ENCODE data around the gene SLC52A1. TPM values are rescaled to one million over a fixed set of nuclear protein-coding genes. Genes with fewer than 3 reads are reported as not detected.

Gene SLC52A1
- polyA plus RNA-seq, 3 donors: not detected

DNA sequence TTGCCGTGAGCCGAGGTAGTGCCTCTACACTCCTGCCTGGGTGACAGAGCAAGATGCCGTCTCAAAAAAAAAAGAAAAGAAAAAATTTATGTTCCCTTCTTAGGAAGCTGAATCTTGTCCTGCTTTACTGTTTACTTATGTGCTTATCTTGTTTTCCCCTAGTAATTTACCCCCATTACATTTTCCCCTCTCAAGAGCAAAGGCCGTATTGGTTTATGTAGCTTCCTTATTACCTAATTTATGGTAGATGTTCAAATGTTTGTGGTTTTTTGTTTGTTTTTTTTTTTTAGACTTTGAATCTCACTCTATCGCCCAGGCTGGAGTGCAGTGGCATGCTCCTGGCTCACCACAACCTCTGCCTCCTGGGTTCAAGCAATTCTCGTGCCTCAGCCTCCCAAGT is 10.3 kb upstream of the SLC52A1 start:
- Histone ChIP-seq H3K79me2 (ENCODE audit: insufficient read depth, low read length) (no peaks in the 10 kb centered on the region), H3K9ac (ENCODE audit: insufficient read depth, low read length, poor library complexity, severe bottlenecking) (no peak overlapping the region), H3K4me3 (replicated peaks in 1 of 3; ENCODE audit: low read depth in 2 of 3, low read length in 3 of 3) (no peak overlapping the region), H3K27me3 (ENCODE audit: control insufficient read depth in 2 of 2, insufficient read depth in 2 of 2, low read length in 2 of 2) (no peaks in the 10 kb centered on the region), H4K20me1 (ENCODE audit: insufficient read depth, low read length) (no peaks in the 10 kb centered on the region), H3K27ac (ENCODE audit: low read depth in 1 of 2, low read length in 2 of 2) (no peak overlapping the region), H2AFZ (ENCODE audit: insufficient read depth, low read depth, low read length, poor library complexity, severe bottlenecking) (no peak overlapping the region), H3K4me1 (ENCODE audit: control insufficient read depth in 1 of 2, insufficient read depth in 2 of 2, low read length in 2 of 2) (no peaks in the 10 kb centered on the region), H3K9me3 (replicated peaks in 1 of 2; ENCODE audit: control insufficient read depth in 1 of 2, insufficient read depth in 1 of 2, low read length in 2 of 2) (no peaks in the 10 kb centered on the region), H3K36me3 (replicated peaks in 1 of 2; ENCODE audit: control insufficient read depth in 1 of 2, insufficient read depth in 2 of 2, low read length in 2 of 2) (no peaks in the 10 kb centered on the region), H3K4me2 (replicated peaks; ENCODE audit: extremely low read depth, low read length, poor library complexity, severe bottlenecking) (no peak overlapping the region)
- Mint-ChIP-seq H3K9me3 (peaks cover 0 to 12% (median 5%) of the 10 kb centered on the region in 7 donors), H3K36me3 (no peaks in the 10 kb centered on the region), H3K27ac (no peak overlapping the region), H3K27me3 (ENCODE audit: low read depth in 3 of 3) (peaks cover 3 to 12% (median 10%) of the 10 kb centered on the region in 3 donors), H3K4me3 (no peak overlapping the region), H3K4me1 (peaks cover 4% of the 10 kb centered on the region)
- WGBS (ENCODE audit: insufficient coverage): 54% methylated on average over 4 of the region's 6 CpGs
- TF ChIP-seq, protein P1, sequence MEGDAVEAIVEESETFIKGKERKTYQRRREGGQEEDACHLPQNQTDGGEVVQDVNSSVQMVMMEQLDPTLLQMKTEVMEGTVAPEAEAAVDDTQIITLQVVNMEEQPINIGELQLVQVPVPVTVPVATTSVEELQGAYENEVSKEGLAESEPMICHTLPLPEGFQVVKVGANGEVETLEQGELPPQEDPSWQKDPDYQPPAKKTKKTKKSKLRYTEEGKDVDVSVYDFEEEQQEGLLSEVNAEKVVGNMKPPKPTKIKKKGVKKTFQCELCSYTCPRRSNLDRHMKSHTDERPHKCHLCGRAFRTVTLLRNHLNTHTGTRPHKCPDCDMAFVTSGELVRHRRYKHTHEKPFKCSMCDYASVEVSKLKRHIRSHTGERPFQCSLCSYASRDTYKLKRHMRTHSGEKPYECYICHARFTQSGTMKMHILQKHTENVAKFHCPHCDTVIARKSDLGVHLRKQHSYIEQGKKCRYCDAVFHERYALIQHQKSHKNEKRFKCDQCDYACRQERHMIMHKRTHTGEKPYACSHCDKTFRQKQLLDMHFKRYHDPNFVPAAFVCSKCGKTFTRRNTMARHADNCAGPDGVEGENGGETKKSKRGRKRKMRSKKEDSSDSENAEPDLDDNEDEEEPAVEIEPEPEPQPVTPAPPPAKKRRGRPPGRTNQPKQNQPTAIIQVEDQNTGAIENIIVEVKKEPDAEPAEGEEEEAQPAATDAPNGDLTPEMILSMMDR (IDR thresholded peaks at IDR 0.05): no peak
- DNase-seq: no peak
- intact Hi-C loops (cut with micrococcal nuclease): no loop called here

DNA sequence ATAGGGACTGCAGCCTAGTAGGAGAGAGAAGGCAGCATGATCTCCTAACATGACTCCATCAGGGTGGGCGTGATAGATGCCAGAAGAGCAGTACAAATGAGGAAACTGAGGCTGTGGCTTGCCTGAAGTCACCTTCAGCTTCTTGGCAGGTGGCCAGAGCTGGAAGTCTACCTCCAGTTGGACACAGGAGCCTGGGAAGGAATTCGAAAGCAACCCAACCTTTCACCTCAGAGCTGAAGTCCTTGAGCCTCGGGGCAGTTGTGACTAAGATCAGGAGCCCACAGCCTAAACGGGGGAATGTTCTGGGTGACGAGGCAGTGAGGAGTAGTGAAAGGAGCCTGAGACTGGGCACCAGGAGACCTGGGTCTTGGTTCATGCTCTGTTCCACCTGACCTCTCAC is 9.4 kb upstream of the SLC52A1 start:
- H3K4me2 ChIP-seq (replicated peaks; ENCODE audit: extremely low read depth, low read length, poor library complexity, severe bottlenecking): no peak overlapping the region
- H3K9me3 ChIP-seq (replicated peaks in 1 of 2; ENCODE audit: control insufficient read depth in 1 of 2, insufficient read depth in 1 of 2, low read length in 2 of 2): no peaks in the 10 kb centered on the region
- no peak overlapping the region for H3K27ac Mint-ChIP-seq
- H3K36me3 Mint-ChIP-seq: no peaks in the 10 kb centered on the region
- no peak overlapping the region for H3K27ac ChIP-seq (ENCODE audit: low read depth in 1 of 2, low read length in 2 of 2)
- TF ChIP-seq, protein P1 (IDR thresholded peaks at IDR 0.05): no peak
- 100% methylated on average over 1 of the region's 5 CpGs for WGBS (ENCODE audit: insufficient coverage)
- intact Hi-C loops (cut with micrococcal nuclease): no loop called here
- H3K9me3 Mint-ChIP-seq: peaks cover 0 to 14% (median 9%) of the 10 kb centered on the region in 7 donors
- H3K4me1 Mint-ChIP-seq: peaks cover 4% of the 10 kb centered on the region
- no peak overlapping the region for H2AFZ ChIP-seq (ENCODE audit: insufficient read depth, low read depth, low read length, poor library complexity, severe bottlenecking)
- H3K4me3 Mint-ChIP-seq: no peak overlapping the region
- peaks cover 3 to 12% (median 6%) of the 10 kb centered on the region in 3 donors for H3K27me3 Mint-ChIP-seq (ENCODE audit: low read depth in 3 of 3)
- no peak for DNase-seq
- no peaks in the 10 kb centered on the region for H3K79me2 ChIP-seq (ENCODE audit: insufficient read depth, low read length)
- no peaks in the 10 kb centered on the region for H4K20me1 ChIP-seq (ENCODE audit: insufficient read depth, low read length)
- H3K4me1 ChIP-seq (ENCODE audit: control insufficient read depth in 1 of 2, insufficient read depth in 2 of 2, low read length in 2 of 2): no peaks in the 10 kb centered on the region
- H3K27me3 ChIP-seq (ENCODE audit: control insufficient read depth in 2 of 2, insufficient read depth in 2 of 2, low read length in 2 of 2): no peaks in the 10 kb centered on the region
- H3K36me3 ChIP-seq (replicated peaks in 1 of 2; ENCODE audit: control insufficient read depth in 1 of 2, insufficient read depth in 2 of 2, low read length in 2 of 2): no peaks in the 10 kb centered on the region
- H3K9ac ChIP-seq (ENCODE audit: insufficient read depth, low read length, poor library complexity, severe bottlenecking): no peak overlapping the region
- no peak overlapping the region for H3K4me3 ChIP-seq (replicated peaks in 1 of 3; ENCODE audit: low read depth in 2 of 3, low read length in 3 of 3)
